ENCODE measurements around the gene HHAT.

DNA sequence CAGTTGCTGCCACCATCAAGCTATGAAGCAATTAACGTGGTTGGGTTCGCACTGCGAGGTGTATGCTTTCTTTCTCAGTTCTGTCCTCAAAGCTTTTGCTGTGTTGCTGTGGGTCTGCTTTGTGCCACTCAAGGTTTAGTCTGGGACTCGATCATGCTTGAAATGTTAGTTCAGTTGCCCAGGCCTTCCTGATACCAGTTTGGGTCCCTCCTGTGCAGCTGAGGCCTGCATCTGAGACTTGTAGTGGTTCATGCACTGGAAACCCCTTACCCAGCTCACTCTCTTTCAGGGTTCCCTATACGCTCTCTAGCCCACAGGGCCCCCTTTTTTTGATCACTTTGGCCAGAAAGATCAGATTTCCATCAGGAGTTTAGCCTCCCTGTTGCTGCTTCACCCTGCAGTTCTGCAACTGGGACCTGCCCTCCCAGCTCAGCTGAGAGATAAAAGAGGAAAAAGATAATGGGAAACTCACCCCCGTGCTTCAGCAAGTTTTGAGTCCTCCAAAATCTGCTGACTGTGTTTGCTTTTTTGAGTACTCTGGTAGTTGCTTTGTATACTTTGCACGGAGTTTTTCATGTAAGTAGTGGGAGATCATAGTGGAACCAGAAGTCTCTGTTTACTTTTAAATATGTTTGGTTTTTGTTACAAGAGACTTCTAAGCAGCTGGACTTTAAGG is 317.0 kb downstream of the HHAT start:
- TF ChIP-seq POLR2A (IDR thresholded peaks at IDR 0.05; ENCODE audit: low read length) (no peak), GATA1 (IDR thresholded peaks at IDR 0.05; ENCODE audit: low read depth, low read length) (no peak)
